Natural killer cell treated with Interleukin-12 subunit alpha and Interleukin-12 subunit beta and Interleukin-15 and Interleukin-18, amount 100 ng/mL, for 72 hours (primary cell): Measurements from ENCODE around the gene HK3. TPM values are rescaled to one million over a fixed set of nuclear protein-coding genes. Genes with fewer than 3 reads are reported as not detected.
"Not testable (repeated sequence)": the region's sequence is repeated elsewhere in the genome, so short reads cannot be mapped to it uniquely, and the experiment has no call there.

ENCODE experiments used
- ATAC-seq, 2 donors: fragments of 150-1000 bp; cut with Tn5 transposase in 1 of 2; sonication (Bioruptor Pico), chemical (Tn5 transposase) in 1 of 2; 2 replicates each; pipeline ENCODE4 v1.10.0; 2021
- DNase-seq: peaks from one replicate; pipeline ENCODE4 v3.0.0; 2022; ENCODE audit warnings: low spot score
- H3K27ac Mint-ChIP-seq, 2 donors: 1 replicate in 1 of 2; 2 replicates in 1 of 2; pipeline ENCODE4 v1.8.0; 2022; ENCODE audit warnings: mixed read lengths in 2 of 2, mild to moderate bottlenecking in 1 of 2, moderate library complexity in 1 of 2
- H3K27me3 Mint-ChIP-seq, 2 donors: 1 replicate in 1 of 2; 2 replicates in 1 of 2; pipeline ENCODE4 v1.8.0; 2022; ENCODE audit warnings: mixed read lengths in 2 of 2
- H3K36me3 Mint-ChIP-seq: one replicate; pipeline ENCODE4 v1.8.0; 2022; ENCODE audit warnings: mixed read lengths
- H3K4me1 Mint-ChIP-seq, 2 donors: 1 replicate in 1 of 2; 2 replicates in 1 of 2; pipeline ENCODE4 v1.8.0; 2022; ENCODE audit warnings: low read depth in 2 of 2, mixed read lengths in 2 of 2, mild to moderate bottlenecking in 1 of 2
- H3K4me3 Mint-ChIP-seq: one replicate; pipeline ENCODE4 v1.8.0; 2022; ENCODE audit warnings: mixed read lengths
- H3K9me3 Mint-ChIP-seq: 2 replicates; pipeline ENCODE4 v1.8.0; 2022; ENCODE audit warnings: mixed read lengths
- total RNA-seq, 2 donors: library from RNA; stranded (reverse); gene quantifications; one replicate each; pipeline ENCODE4 v1.2.3, GENCODE V29; 2022

HK3 gene
- total RNA-seq, 2 donors from 2014 or later: 0.36 to 13.3 TPM

DNA sequence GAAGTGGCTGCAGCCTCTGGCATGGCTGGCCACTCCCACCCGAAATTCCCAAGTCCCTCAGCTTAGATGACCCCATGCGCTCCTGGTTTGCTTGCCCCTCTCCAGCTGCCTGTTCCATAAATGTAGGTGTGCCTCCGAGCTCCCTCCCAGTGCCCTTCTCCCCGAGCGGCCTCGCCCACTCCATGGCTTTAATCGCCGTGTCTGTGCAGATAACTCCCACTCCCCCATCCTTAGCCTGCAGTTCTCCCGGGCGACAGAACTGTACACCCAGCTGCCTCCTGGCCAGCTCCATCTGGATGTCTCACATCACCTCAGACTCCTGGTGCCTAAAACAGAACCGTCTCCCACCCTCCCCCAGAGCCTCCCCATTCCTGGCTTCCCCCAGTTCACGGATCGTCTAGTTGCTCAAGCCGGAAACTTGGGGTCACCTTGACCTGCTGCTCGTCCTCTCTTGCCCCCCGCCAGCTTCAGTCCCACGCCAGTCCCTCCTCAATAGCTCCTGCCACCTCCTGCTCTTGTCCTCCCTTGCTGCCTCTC lies 24.1 kb downstream of the HK3 start:
- H3K4me1 Mint-ChIP-seq: peaks cover 22 to 27% of the 10 kb centered on the region in 2 donors
- ATAC-seq: no peak
- no peaks in the 10 kb centered on the region for H3K36me3 Mint-ChIP-seq
- H3K27ac Mint-ChIP-seq: peak overlapping the region; percentile 72 to 73
- no peaks in the 10 kb centered on the region for H3K9me3 Mint-ChIP-seq
- H3K4me3 Mint-ChIP-seq: no peak overlapping the region
- peaks cover 8 to 14% of the 10 kb centered on the region in 2 donors for H3K27me3 Mint-ChIP-seq
- DNase-seq: no peak

DNA sequence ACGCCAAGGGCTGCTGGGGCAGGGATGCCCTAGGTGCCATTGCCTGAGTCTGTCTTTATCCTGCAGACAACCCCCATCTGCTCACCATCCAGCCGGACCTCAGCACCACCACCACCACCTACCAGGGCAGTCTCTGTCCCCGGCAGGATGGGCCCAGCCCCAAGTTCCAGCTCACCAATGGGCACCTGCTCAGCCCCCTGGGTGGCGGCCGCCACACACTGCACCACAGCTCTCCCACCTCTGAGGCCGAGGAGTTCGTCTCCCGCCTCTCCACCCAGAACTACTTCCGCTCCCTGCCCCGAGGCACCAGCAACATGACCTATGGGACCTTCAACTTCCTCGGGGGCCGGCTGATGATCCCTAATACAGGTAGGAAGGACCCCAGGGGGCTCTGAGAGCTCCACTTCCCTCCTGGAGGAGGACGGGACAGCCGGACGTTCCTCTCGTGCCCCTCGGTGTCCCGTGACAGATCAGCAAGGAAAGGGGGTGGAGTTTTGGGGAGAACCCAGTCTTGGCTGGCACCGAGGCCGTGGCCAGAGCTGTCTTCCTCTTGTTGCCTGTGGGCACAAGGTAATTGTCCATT lies 24.9 kb downstream of the HK3 start:
- Mint-ChIP-seq H3K9me3 (no peaks in the 10 kb centered on the region), H3K4me1 (peaks cover 22 to 27% of the 10 kb centered on the region in 2 donors), H3K36me3 (no peaks in the 10 kb centered on the region), H3K27ac (peak overlapping the region; percentile 65 to 77), H3K27me3 (peaks cover 8 to 14% of the 10 kb centered on the region in 2 donors), H3K4me3 (no peak overlapping the region)
- ATAC-seq (no peak), DNase-seq (no peak)

DNA sequence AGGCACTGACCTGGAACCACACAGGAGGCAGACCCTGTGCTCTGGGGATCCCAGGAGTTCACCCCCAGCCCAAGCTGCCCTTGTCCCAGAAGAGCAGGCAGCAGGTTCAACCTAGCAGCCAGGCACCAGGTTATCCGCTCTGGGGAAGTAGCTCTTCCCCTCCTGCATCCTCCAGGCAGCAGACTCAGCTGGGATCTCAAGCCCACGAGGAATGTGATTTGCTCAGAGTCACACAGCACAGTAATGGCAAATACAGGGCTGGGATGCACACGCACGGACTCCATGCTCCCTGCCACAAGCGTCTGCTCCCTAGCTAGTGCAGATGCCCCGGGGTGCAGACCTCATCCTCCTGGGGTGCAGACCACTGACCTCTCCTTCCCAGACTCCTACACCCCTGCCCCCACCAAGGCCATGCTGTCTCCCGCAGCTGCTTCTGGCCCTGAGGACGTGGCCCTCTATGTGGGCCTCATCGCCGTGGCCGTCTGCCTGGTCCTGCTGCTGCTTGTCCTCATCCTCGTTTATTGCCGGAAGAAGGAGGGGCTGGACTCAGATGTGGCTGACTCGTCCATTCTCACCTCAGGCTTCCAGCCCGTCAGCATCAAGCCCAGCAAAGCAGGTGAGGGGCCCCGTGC lies 25.5 kb downstream of the HK3 start:
- Mint-ChIP-seq H3K36me3 (no peaks in the 10 kb centered on the region), H3K4me3 (no peak overlapping the region), H3K27me3 (peaks cover 8 to 13% of the 10 kb centered on the region in 2 donors), H3K9me3 (no peaks in the 10 kb centered on the region), H3K27ac (peak overlapping the region; percentile 65 to 77), H3K4me1 (peaks cover 22 to 27% of the 10 kb centered on the region in 2 donors)
- DNase-seq (no peak), ATAC-seq (no peak)

DNA sequence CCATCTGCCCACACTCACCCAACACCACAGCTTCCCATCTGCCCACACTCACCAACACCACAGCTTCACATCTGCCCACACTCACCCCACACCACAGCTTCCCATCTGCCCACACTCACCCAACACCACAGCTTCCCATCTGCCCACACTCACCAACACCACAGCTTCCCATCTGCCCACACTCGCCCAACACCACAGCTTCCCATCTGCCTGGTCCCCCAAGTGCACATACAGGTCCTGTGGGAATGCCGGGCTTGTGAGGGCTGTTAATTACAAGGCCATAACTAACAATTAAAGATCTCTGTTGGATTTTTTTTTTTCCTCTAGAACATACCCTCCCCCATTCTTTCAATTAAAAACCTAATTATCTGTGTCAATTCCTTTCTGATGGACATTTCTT lies 26.1 kb downstream of the HK3 start:
- not testable (repeated sequence) for H3K36me3 Mint-ChIP-seq, H3K4me3 Mint-ChIP-seq, ATAC-seq, DNase-seq, H3K9me3 Mint-ChIP-seq
- H3K27me3 Mint-ChIP-seq: peaks cover 8 to 12% of the 10 kb centered on the region in 2 donors
- peaks cover 22 to 27% of the 10 kb centered on the region in 2 donors for H3K4me1 Mint-ChIP-seq
- H3K27ac Mint-ChIP-seq: peak overlapping the region; percentile 65 to 77

DNA sequence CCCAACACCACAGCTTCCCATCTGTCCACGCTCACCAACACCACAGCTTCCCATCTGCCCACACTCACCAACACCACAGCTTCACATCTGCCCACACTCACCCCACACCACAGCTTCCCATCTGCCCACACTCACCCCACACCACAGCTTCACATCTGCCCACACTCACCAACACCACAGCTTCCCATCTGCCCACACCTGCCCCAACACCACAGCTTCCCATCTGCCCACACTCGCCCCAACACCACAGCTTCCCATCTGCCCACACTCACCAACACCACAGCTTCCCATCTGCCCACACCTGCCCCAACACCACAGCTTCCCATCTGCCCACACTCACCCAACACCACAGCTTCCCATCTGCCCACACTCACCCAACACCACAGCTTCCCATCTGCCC lies 26.6 kb downstream of the HK3 start:
- not testable (repeated sequence) for ATAC-seq, H3K4me3 Mint-ChIP-seq, H3K9me3 Mint-ChIP-seq, H3K27ac Mint-ChIP-seq, H3K36me3 Mint-ChIP-seq, DNase-seq
- H3K27me3 Mint-ChIP-seq: peaks cover 8 to 12% of the 10 kb centered on the region in 2 donors
- peaks cover 22 to 27% of the 10 kb centered on the region in 2 donors for H3K4me1 Mint-ChIP-seq

DNA sequence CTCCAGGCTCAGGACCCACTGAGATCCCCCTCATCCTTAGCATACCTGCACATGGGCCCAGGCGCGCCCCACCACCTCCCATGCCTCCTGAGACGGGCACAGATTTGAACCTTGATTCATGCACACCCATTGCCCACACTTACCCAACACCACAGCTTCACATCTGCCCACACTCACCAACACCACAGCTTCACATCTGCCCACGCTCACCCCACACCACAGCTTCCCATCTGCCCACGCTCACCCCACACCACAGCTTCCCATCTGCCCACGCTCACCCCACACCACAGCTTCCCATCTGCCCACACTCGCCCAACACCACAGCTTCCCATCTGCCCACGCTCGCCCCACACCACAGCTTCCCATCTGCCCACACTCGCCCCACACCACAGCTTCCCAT lies 28.5 kb downstream of the HK3 start:
- not testable (repeated sequence) for ATAC-seq, DNase-seq, H3K9me3 Mint-ChIP-seq, H3K27ac Mint-ChIP-seq, H3K4me3 Mint-ChIP-seq, H3K36me3 Mint-ChIP-seq
- Mint-ChIP-seq H3K27me3 (peaks cover 6 to 14% of the 10 kb centered on the region in 2 donors), H3K4me1 (peaks cover 14 to 18% of the 10 kb centered on the region in 2 donors)

DNA sequence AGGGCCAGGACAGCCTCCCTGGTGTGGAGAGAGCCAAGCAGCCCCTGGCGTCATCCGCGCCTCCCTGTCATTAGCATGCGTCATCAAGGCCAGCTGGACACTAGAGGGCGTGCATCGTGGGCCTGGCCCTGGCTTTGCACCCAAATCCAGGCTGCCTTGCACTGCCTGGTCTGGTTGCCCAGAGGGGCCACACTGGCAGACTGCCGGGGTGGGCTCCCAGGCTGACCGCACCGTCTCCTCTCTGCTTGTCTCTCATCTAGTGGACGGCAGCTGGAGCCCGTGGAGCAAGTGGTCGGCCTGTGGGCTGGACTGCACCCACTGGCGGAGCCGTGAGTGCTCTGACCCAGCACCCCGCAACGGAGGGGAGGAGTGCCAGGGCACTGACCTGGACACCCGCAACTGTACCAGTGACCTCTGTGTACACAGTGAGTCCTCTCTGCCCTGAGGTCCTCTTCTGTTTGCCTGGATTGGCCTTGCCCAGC lies 29.0 kb downstream of the HK3 start:
- Mint-ChIP-seq H3K27me3 (peaks cover under 1 to 10% of the 10 kb centered on the region in 2 donors), H3K4me3 (no peak overlapping the region), H3K9me3 (no peaks in the 10 kb centered on the region), H3K4me1 (peaks cover 9 to 13% of the 10 kb centered on the region in 2 donors), H3K36me3 (no peaks in the 10 kb centered on the region), H3K27ac (no peak overlapping the region)
- no peak for ATAC-seq
- no peak for DNase-seq

DNA sequence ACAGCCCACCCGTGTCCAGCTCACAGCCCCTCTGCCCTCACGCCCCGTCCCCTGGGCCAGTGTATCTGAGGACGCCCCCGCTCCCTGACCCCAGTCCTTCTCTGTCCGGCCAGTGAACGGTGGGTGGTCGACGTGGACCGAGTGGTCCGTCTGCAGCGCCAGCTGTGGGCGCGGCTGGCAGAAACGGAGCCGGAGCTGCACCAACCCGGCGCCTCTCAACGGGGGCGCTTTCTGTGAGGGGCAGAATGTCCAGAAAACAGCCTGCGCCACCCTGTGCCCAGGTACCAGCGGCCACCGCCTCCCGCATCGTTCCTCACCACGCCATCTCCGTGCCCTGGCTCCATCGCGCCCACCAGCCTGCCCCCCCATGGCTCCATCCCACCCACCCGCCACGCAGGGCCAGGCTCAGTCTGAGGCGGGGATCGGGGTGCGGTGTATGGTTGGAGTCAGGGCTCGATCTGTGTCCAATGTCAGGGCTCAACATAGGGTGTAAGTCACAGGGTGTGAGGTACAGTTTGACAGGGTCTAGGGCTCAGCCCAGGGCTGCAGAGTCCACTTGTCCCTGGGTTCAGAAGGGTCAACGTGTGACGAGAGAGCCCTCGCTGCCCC lies 29.5 kb downstream of the HK3 start:
- Mint-ChIP-seq H3K4me3 (no peak overlapping the region), H3K27ac (no peak overlapping the region), H3K9me3 (no peaks in the 10 kb centered on the region), H3K36me3 (no peaks in the 10 kb centered on the region), H3K27me3 (peaks cover 0 to 10% of the 10 kb centered on the region in 2 donors), H3K4me1 (peaks cover 5 to 9% of the 10 kb centered on the region in 2 donors)
- ATAC-seq (no peak), DNase-seq (no peak)

DNA sequence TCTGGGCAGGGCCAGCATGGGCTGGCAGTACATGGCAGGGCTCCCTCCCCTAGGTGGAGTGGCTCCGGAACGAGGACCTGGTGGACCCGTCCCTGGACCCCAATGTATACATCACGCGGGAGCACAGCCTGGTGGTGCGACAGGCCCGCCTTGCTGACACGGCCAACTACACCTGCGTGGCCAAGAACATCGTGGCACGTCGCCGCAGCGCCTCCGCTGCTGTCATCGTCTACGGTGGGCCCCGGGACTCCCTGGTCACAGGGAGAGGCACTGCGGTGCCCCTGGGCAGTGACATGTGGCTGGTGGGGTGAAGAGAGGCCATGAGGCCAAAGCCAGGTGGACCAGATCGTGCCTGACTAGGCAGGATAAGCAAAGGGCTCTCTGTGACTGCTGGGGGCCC lies 30.4 kb downstream of the HK3 start:
- ATAC-seq: no peak
- Mint-ChIP-seq H3K4me3 (no peak overlapping the region), H3K27me3 (peaks cover 0 to 13% of the 10 kb centered on the region in 2 donors)

DNA sequence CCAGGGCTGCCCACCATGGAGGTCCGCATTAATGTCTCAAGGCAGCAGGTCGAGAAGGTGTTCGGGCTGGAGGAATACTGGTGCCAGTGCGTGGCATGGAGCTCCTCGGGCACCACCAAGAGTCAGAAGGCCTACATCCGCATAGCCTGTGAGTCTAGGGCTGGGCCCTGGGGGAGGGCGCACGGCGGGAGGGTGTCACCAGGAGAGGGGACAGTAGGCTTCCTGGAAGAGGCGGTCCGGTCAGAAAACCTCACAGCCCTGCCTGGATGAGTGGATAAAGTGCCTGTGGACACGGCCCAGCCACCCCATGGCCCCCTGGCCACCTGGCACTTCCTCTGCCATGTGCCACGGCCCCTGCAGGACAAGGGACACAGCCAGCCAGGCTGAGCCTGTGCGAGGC lies 31.0 kb downstream of the HK3 start:
- no peak overlapping the region for H3K4me3 Mint-ChIP-seq
- peak in 1 of 2 donors; percentile 7 for ATAC-seq
- DNase-seq: no peak
- no peaks in the 10 kb centered on the region for H3K36me3 Mint-ChIP-seq
- no peak overlapping the region for H3K27ac Mint-ChIP-seq
- peaks cover 5 to 7% of the 10 kb centered on the region in 2 donors for H3K4me1 Mint-ChIP-seq
- peaks cover 0 to 16% of the 10 kb centered on the region in 2 donors for H3K27me3 Mint-ChIP-seq
- no peaks in the 10 kb centered on the region for H3K9me3 Mint-ChIP-seq

More for the DNA sequence above, 30.4 kb downstream of the HK3 start:
- no peaks in the 10 kb centered on the region for H3K36me3 Mint-ChIP-seq
- no peak overlapping the region for H3K27ac Mint-ChIP-seq
- DNase-seq: no peak
- peaks cover 5 to 9% of the 10 kb centered on the region in 2 donors for H3K4me1 Mint-ChIP-seq
- H3K9me3 Mint-ChIP-seq: no peaks in the 10 kb centered on the region

DNA sequence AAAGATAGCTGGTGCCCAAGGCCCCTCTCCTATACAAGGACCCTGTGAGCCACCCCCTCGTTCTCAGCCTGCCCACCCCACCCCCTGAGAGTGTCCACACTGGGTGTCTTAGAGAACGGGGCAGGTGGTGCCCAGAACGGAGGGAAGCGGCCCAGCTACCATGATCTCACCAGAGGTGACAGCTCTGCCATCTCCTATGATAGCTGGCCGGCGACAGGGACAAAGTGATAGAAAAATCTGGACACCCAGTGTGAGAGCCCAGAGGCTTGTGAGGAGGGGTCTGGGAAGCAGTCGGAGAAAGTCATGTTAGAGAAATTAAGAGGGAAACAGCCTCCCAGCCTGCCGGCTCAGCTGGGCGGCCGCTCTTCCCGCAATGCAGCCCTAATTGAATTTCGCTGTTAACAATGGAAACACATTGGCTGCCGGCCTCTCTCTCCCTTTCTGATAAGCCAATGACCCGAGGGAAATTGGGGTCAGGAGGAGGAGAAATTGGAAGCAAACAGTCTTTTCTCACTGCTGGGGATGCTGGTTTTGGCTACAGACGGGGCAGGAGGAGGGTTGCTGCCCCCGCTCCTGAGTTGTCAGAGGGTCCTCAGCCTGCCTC lies 32.3 kb downstream of the HK3 start:
- Mint-ChIP-seq H3K36me3 (no peaks in the 10 kb centered on the region), H3K4me3 (no peak overlapping the region), H3K27ac (no peak overlapping the region), H3K27me3 (peaks cover 0 to 22% of the 10 kb centered on the region in 2 donors), H3K4me1 (peaks cover 5 to 6% of the 10 kb centered on the region in 2 donors), H3K9me3 (no peaks in the 10 kb centered on the region)
- ATAC-seq (no peak), DNase-seq (no peak)

DNA sequence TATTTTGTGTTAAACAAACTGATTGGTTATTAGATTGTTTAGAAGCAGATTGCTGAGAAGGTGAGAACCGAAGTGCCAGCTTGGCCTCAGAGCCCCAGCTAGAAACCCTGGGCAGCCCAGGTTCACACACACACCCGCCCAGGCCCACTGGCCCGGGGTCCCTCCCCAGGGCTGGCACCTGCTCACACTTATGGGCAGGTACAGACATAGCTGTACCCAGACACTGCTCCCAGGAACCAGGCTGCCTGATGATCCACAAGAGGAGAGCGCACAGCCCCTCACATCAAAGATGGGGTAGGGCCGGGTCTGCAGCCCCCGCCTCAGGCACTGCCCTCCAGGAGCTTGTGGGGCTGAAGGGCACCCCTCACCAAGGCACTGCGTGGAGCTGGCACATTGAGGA lies 33.2 kb downstream of the HK3 start:
- no peak for DNase-seq
- Mint-ChIP-seq H3K27ac (no peak overlapping the region), H3K36me3 (no peaks in the 10 kb centered on the region), H3K4me1 (peaks cover 5 to 6% of the 10 kb centered on the region in 2 donors), H3K27me3 (peaks cover 0 to 22% of the 10 kb centered on the region in 2 donors), H3K4me3 (no peak overlapping the region), H3K9me3 (no peaks in the 10 kb centered on the region)
- no peak for ATAC-seq

DNA sequence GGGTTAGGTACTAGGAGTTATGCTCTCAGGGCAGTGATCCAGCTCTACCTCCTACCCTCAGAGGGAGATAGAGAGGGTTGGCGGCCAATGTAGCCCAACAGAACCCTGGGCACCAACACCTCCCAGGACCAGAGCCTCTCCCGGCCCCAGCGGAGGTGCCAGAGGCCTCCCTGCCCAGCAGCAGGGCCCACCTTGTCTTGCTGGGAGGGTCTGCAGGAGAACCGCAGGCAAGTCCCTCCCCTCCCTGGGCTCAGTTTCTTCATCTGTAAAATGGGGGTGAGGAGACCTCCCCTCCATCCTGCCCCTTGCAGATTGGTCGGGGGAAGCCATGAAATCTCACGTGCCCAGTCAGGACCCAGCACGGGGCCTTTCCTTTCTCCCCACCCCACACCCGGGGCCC lies 34.4 kb downstream of the HK3 start:
- no peaks in the 10 kb centered on the region for H3K36me3 Mint-ChIP-seq
- H3K4me1 Mint-ChIP-seq: no peaks in the 10 kb centered on the region
- no peak overlapping the region for H3K4me3 Mint-ChIP-seq
- H3K27ac Mint-ChIP-seq: no peak overlapping the region
- H3K9me3 Mint-ChIP-seq: no peaks in the 10 kb centered on the region
- H3K27me3 Mint-ChIP-seq: peaks cover 0 to 25% of the 10 kb centered on the region in 2 donors
- ATAC-seq: no peak
- no peak for DNase-seq

DNA sequence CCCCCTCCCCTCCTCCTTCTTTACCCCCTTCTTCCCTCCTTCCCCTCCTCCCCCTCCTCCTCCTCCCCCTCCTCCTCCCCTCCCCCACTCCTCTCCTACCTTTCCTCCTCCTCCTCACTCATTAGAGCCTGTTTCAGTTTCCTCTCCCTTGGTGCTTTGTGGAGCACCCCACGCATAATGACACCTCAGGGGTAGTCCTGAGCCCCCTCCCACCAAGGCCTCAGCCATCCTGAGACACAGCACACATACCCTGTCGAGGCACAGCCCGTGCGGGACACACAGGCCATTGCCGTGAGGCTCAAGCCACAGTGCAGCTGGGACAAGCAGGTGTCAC lies 35.4 kb downstream of the HK3 start:
- ATAC-seq: no peak
- no peaks in the 10 kb centered on the region for H3K9me3 Mint-ChIP-seq
- no peak overlapping the region for H3K4me3 Mint-ChIP-seq
- no peak overlapping the region for H3K27ac Mint-ChIP-seq
- DNase-seq: no peak
- no peaks in the 10 kb centered on the region for H3K36me3 Mint-ChIP-seq
- H3K4me1 Mint-ChIP-seq: no peaks in the 10 kb centered on the region
- H3K27me3 Mint-ChIP-seq: peaks cover 0 to 25% of the 10 kb centered on the region in 2 donors
